GM21786 (cell line): ENCODE data around the gene OR7D4.
"Not testable (repeated sequence)": the region's sequence is repeated elsewhere in the genome, so short reads cannot be mapped to it uniquely, and the experiment has no call there.

Experiments used
- ATAC-seq: cut with Tn5 transposase; IDR thresholded peaks from one replicate; pipeline ENCODE4 v1.9.1; 2021; ENCODE audit not compliant: unreplicated experiment

The OR7D4 gene

DNA sequence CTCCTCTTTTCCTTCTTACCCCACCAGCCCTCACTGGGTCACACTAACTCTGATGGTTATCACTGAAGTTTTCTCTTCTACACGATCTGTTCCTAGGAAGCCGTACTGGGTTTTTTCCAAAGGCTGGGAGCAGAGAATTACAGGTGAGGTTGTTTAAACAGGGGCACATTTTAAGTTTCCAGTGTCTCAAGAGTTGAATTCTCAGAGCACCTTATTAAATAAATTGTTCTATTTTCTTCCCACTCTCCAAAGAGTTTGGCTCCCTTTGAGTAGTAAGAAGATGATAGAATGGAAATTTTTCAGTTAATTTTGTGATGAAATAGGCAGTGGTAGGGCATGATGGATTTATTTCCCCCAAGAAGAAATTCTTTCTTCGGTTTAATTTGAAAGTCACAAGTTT lies at the start of gene OR7D4:
TSS of gene OR7D4 (minus strand) at position 101 of the 400 bp plus-strand sequence. CDS start 4,752 bp downstream, outside the sequence.
- ATAC-seq, result no peak

- no peak for ATAC-seq
Measured at GRCh38 chr19:9251236-9251635, 31.8 kb upstream of the OR7D4 start.

GRCh38 chr19:9250630-9251029 lies 31.2 kb upstream of the OR7D4 start, which contains the start of gene OR7E24:
TSS of gene OR7E24 (plus strand) at chr19:9250930. CDS start at chr19:9251044, 114 bp downstream.
- ATAC-seq, result no peak

- ATAC-seq, result no peak
Measured at GRCh38 chr19:9205501-9206113, 13.8 kb downstream of the OR7D4 start.

DNA sequence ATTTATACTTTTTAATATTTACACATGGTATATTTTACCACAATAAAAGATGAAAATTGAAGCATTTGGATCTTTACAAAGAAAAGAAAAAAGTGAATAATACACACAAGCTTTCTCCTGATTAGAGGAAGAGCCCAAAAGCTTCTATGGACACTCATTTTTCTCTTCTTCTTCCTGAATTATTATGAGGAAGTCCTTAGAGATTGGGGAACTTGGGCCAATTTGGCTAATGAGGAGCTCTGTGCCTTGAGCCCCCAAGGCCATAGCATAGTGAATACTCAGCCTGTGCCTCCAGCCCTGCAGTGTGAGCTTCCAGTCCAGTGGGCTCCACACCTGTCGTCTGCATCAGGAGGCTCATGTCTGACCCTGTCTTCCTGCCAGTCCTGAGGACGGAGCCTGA lies 21.3 kb downstream of the OR7D4 start:
- not testable (repeated sequence) for ATAC-seq

DNA sequence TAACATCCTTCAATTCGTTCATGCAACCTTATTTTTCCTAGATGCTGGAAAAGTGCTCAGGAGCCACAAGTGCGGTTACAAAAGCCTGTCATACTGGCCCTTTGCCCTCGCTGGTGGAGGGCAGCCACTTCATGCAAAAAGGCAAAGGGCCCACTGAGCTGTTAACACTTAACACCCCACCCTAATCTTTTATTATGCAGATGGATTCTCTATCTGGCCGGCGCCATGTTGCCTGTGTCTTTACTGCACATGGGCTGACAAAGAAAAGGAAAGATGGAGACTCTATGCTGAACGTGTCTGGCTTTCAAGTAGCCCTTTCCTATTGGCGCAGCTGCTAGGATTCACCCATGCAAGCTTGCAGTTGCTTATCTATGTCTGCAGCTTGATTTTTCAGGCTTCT lies 29.9 kb downstream of the OR7D4 start:
- ATAC-seq, result no peak

DNA sequence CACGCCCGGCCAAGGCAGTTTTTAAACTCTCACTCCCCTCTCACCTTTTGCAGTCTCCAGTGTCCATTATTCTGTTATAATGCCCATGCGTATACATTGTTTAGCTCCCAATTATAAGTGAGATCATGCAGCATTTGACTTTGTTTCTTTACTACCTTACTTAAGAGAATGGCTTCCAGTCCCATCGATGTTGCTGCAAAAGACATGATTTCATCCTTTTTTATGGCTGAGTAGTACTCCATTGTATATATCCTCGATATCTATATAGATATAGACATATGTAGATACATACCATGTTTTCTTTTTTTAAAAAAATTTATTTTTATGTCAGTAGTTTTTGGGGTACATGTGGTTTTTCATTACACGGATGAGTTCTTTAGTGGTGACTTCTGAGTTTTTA lies 32.2 kb downstream of the OR7D4 start:
- ATAC-seq, result no peak

- no peak for ATAC-seq
Measured at GRCh38 chr19:9183000-9183399, 36.4 kb downstream of the OR7D4 start.

DNA sequence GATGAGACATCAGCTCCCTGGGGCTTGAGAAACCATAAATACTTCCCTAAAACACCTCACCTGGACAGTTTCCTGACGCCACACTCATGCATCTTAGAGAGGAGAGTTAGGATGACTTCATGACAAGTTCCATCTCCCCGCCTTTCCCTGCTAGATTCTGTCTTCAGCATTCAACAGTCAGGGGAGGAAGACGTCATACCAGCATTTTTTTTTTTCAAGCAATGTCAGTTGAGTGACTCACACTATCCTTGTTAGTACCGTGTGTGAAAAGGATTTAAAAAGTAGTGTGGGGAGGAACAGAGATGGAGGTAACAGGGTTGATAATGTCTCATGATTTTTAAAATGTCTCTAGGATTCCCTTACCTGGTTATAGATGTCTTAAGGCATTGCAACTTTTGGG lies 40.5 kb downstream of the OR7D4 start, which contains the start of gene OR7D2:
TSS of gene OR7D2 (plus strand) at position 79 of the 400 bp plus-strand sequence. CDS start 6,803 bp downstream, outside the sequence.
- ATAC-seq, result no peak

DNA sequence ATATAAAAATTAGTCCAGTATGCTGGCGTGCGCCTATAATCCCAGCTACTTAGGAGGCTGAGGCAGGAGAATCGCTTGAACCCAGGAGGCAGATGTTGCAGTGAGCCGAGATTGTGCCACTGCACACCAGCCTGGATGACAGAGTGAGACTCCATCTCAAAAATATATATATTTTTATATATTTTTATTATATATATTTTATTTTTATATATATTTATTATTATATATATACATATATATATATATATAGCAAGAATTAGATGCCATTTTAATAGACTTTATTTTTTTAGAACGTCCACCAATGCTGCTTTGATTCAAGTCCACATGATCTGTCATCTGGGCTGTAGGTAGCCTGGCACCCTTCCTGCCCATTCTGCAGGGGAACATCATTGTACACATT lies 44.1 kb downstream of the OR7D4 start:
- ATAC-seq, result no peak

GRCh38 chr19:9171393-9171991 lies 47.9 kb downstream of the OR7D4 start:
- ATAC-seq, result no peak

- no peak for ATAC-seq
Measured at GRCh38 chr19:9166846-9167245, 52.5 kb downstream of the OR7D4 start.

DNA sequence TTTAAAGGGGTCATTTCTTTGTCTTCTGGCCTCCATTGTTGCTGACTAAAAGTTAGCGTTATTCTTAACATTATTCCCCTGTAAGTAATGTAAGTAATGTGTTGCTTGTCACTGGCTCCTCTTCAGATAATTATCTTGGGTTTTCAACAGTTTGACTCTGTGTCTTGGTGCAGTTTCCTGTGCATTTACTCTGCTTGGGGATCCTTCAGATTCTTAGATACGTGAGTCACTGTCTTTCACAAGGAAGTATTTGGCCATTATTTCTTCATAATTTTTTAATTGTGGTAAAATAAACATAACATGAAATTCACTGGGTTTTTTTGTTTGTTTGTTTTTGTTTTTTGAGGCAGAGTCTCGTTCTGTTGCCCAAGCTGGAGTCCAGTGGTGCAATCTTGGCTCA lies 54.1 kb downstream of the OR7D4 start:
- ATAC-seq, result no peak

DNA sequence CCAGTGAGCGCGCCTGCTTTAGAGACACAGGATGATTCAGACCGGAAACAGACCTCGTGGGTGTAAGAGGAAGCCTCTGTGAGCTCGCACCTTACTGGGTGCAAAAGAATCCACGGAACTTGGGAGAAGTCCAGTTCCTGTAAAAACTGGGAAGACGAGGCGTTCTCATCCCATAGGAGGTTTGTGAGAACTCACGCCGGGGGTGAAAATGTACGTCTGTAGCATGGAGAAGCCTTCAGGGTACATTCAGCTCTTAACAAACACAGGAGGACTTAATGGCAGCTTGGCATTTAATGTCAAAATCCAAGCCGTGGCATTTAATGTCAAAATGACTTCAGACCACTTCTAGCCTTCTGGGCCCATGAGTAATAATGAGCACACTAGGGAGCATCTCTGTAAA lies 58.0 kb downstream of the OR7D4 start:
- no peak for ATAC-seq
